Ascending aorta (tissue), 2 donors: ENCODE results near the gene MT2A. TPM values are rescaled to one million over a fixed set of nuclear protein-coding genes. Genes with fewer than 3 reads are reported as not detected.

Source experiments
- DNase-seq, 2 donors: peaks; one replicate each; pipeline ENCODE4 v3.0.0-alpha.2; 2019; ENCODE audit warnings: low spot score in 2 of 2
- H3K27ac ChIP-seq, 2 donors: fragments of 200-600 bp; sonication (generic); one replicate each; pipeline ENCODE4 v1.5.1; 2016 to 2017; ENCODE audit warnings: mild to moderate bottlenecking in 1 of 2
- H3K27me3 ChIP-seq: fragments of 200-600 bp; sonication (generic); one replicate; pipeline ENCODE4 v1.5.1; 2017
- H3K36me3 ChIP-seq, 2 donors: fragments of 200-600 bp; sonication (generic); one replicate each; pipeline ENCODE4 v1.5.1; 2016
- H3K4me1 ChIP-seq, 2 donors: fragments of 200-600 bp; sonication (generic); one replicate each; pipeline ENCODE4 v1.5.1; 2016 to 2017; ENCODE audit warnings: mild to moderate bottlenecking in 1 of 2
- H3K4me3 ChIP-seq, 2 donors: fragments of 200-600 bp; sonication (generic); one replicate each; pipeline ENCODE4 v1.5.1; 2016 to 2017; ENCODE audit warnings: mild to moderate bottlenecking in 1 of 2
- H3K9me3 ChIP-seq, 2 donors: fragments of 200-600 bp; sonication (generic); one replicate each; pipeline ENCODE4 v1.5.1; 2016
- CTCF ChIP-seq, 3 experiments: fragments of 200-600 bp in 2 of 3; fragments of 450-650 bp in 1 of 3; sonication (generic) in 2 of 3; IDR thresholded peaks; one replicate each; pipeline ENCODE4 v1.5.1; 2016 to 2019; ENCODE audit warnings: antibody characterized with exemption in 3 of 3, mild to moderate bottlenecking in 1 of 3, moderate library complexity in 1 of 3
- intact Hi-C: fragments of 100-400 bp; cut with DNase I; formaldehyde crosslinking; loops from one replicate; pipeline ENCODE4 v1.15.1; 2023
- total RNA-seq: library from RNA; depleted of rRNA; stranded (reverse); fragments of >200 nt; gene quantifications from one replicate; pipeline ENCODE4 v1.1.0, GENCODE V29; 2016

MT2A gene
- total RNA-seq, 1 donor from 2014 or later, result 602 TPM

GRCh38 chr16:56610017-56610608 lies 1.7 kb downstream of the MT2A start:
- peak in 1 of 2 donors; percentile 89 for DNase-seq
- peaks cover 11 to 35% of the 10 kb centered on the region in 2 donors for H3K4me1 ChIP-seq
- peak overlapping the region; percentile 87 to 92 for H3K27ac ChIP-seq
- H3K27me3 ChIP-seq, result no peaks in the 10 kb centered on the region
- no peaks in the 10 kb centered on the region for H3K9me3 ChIP-seq
- H3K36me3 ChIP-seq, result no peaks in the 10 kb centered on the region
- intact Hi-C loops, result no loop called here
- H3K4me3 ChIP-seq, result peak overlapping the region; percentile 51 to 70
- no peak for TF ChIP-seq CTCF (IDR thresholded peaks at IDR 0.05)

- TF ChIP-seq CTCF (IDR thresholded peaks at IDR 0.05), result no peak
- H3K4me3 ChIP-seq, result peak overlapping the region; percentile 51 to 70
- intact Hi-C loops, result no loop called here
These were observed 2.3 kb downstream of the MT2A start for GRCh38 chr16:56610609-56611111.

GRCh38 chr16:56611281-56611833 lies 3.0 kb downstream of the MT2A start:
- DNase-seq, result peak in 1 of 2 donors; percentile 95
- H3K27ac ChIP-seq, result peak overlapping the region; percentile 87 to 92

More at GRCh38 chr16:56610609-56611111, 2.3 kb downstream of the MT2A start:
- peaks cover 11 to 35% of the 10 kb centered on the region in 2 donors for H3K4me1 ChIP-seq
- no peak for DNase-seq
- H3K36me3 ChIP-seq, result no peaks in the 10 kb centered on the region
- no peaks in the 10 kb centered on the region for H3K9me3 ChIP-seq
- H3K27ac ChIP-seq, result peak overlapping the region; percentile 87 to 92
- no peaks in the 10 kb centered on the region for H3K27me3 ChIP-seq

GRCh38 chr16:56613706-56614105 lies 5.3 kb downstream of the MT2A start:
- Histone ChIP-seq H3K9me3 (no peaks in the 10 kb centered on the region), H3K27me3 (no peaks in the 10 kb centered on the region), H3K27ac (no peak overlapping the region), H3K36me3 (no peaks in the 10 kb centered on the region), H3K4me1 (peaks cover 7 to 25% of the 10 kb centered on the region in 2 donors), H3K4me3 (no peak overlapping the region)
- intact Hi-C loops, result no loop called here
- no peak for TF ChIP-seq CTCF (IDR thresholded peaks at IDR 0.05)
- no peak for DNase-seq

More at GRCh38 chr16:56611281-56611833, 3.0 kb downstream of the MT2A start:
- no peak for TF ChIP-seq CTCF (IDR thresholded peaks at IDR 0.05)
- Histone ChIP-seq H3K27me3 (no peaks in the 10 kb centered on the region), H3K4me3 (no peak overlapping the region), H3K9me3 (no peaks in the 10 kb centered on the region), H3K36me3 (no peaks in the 10 kb centered on the region), H3K4me1 (peaks cover 11 to 35% of the 10 kb centered on the region in 2 donors)
- intact Hi-C loops, result no loop called here

GRCh38 chr16:56614549-56614991 lies 6.2 kb downstream of the MT2A start:
- Histone ChIP-seq H3K9me3 (no peaks in the 10 kb centered on the region), H3K4me1 (peaks cover 7 to 25% of the 10 kb centered on the region in 2 donors), H3K36me3 (no peaks in the 10 kb centered on the region), H3K27me3 (no peaks in the 10 kb centered on the region), H3K27ac (no peak overlapping the region), H3K4me3 (no peak overlapping the region)
- intact Hi-C loops, result no loop called here
- no peak for DNase-seq
- TF ChIP-seq CTCF (IDR thresholded peaks at IDR 0.05), result no peak
